GM12878 (cell line): ENCODE data around the gene PFN3.

ENCODE experiments used
- CTCF ChIP-seq, 3 experiments: IDR thresholded peaks in 2 of 3; conservative IDR thresholded peaks in 1 of 3; 2 replicates each; pipeline ENCODE4 v1.5.1; 2011; ENCODE audit warnings: low read depth in 3 of 3, low read length in 3 of 3, mild to moderate bottlenecking in 3 of 3, control low read depth in 2 of 3, moderate library complexity in 2 of 3, inconsistent platforms in 1 of 3, mixed read lengths in 1 of 3; ENCODE audit not compliant: control insufficient read depth in 2 of 3, insufficient read depth in 1 of 3; ENCODE audit errors: extremely low read depth in 1 of 3
- POLR2A ChIP-seq: IDR thresholded peaks from 2 replicates; pipeline ENCODE4 v1.6.1; 2011; ENCODE audit warnings: low read depth, mild to moderate bottlenecking, low read length
- POLR2AphosphoS5 ChIP-seq: IDR thresholded peaks from 2 replicates; pipeline ENCODE4 v1.6.1; 2011; ENCODE audit warnings: mild to moderate bottlenecking, low read length, inconsistent platforms
- RAD21 ChIP-seq: IDR thresholded peaks from 2 replicates; pipeline ENCODE4 v1.6.1; 2011; ENCODE audit warnings: mild to moderate bottlenecking, low read depth, low read length, moderate library complexity; ENCODE audit not compliant: insufficient read depth
- ZBED1 ChIP-seq: IDR thresholded peaks from 2 replicates; pipeline ENCODE4 v1.6.1; 2016; ENCODE audit warnings: borderline replicate concordance

GRCh38 chr5:177378884-177379883, 21.3 kb downstream of the PFN3 start:
- no peak for TF ChIP-seq RAD21
- no peak for TF ChIP-seq POLR2A
- TF ChIP-seq ZBED1, result no peak
- TF ChIP-seq POLR2AphosphoS5, result no peak
- TF ChIP-seq CTCF (IDR thresholded peaks at IDR 0.05 in 2 of 3, conservative IDR thresholded peaks at IDR 0.05 in 1 of 3; ENCODE audit: control insufficient read depth in 2 of 3, extremely low read depth in 1 of 3, insufficient read depth in 1 of 3, low read depth in 3 of 3, low read length in 3 of 3), result no peak
